ENCODE data around the gene LRRC42.

The LRRC42 gene

DNA sequence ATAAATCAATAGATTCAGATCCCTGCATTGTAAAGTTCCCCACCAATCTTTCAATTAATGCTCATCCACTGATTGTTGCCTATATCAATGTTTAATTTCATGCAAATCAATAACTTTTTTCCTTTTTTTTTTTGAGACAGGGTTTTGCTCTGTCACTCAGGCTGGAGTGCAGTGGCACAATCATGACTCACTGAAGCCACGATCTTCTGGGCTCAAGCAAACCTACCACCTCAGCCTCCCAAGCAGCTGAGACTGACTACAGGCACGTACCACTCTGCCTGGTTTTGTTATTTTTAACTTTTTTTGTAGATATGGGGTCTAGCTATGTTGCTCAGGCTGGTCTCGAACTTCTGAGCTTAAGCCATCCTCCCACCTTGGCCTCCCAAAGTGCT lies 26.5 kb upstream of the LRRC42 start:
- no peak overlapping the region for H3K4me3 ChIP-seq (ENCODE audit: low read depth, low read length)
- TF ChIP-seq CTCF (IDR thresholded peaks at IDR 0.05; ENCODE audit: insufficient read depth, low read length, missing control alignments): no peak
- DNase-seq (ENCODE audit: low read depth, low spot score): no peak
- POLR2A ChIA-PET: no interaction called here
- CTCF ChIA-PET: interaction anchor here (1.1 kb wide), 2 partner anchors 9 to 41 kb away, joined by 3 to 5 read pairs; no protein-coding TSS in a partner anchor

- H3K4me3 ChIP-seq (ENCODE audit: low read depth, low read length): no peak overlapping the region
- CTCF ChIA-PET: interaction anchor here (1.4 kb wide), 1 partner anchor 32 kb away, joined by 4 read pairs; no protein-coding TSS in a partner anchor
- POLR2A ChIA-PET: no interaction called here
These were observed 18.7 kb upstream of the LRRC42 start for GRCh38 chr1:53927376-53927881.

GRCh38 chr1:53929246-53929960 lies 16.7 kb upstream of the LRRC42 start:
- no peak overlapping the region for H3K4me3 ChIP-seq (ENCODE audit: low read depth, low read length)
- CTCF ChIA-PET: interaction anchor here (1.0 to 1.3 kb wide), 2 partner anchors 10 to 50 kb away, joined by 3 to 4 read pairs; no protein-coding TSS in a partner anchor
- no peak for TF ChIP-seq CTCF (IDR thresholded peaks at IDR 0.05; ENCODE audit: insufficient read depth, low read length, missing control alignments)
- DNase-seq (ENCODE audit: low read depth, low spot score): no peak
- POLR2A ChIA-PET: no interaction called here

More at GRCh38 chr1:53927376-53927881, 18.7 kb upstream of the LRRC42 start:
- no peak for DNase-seq (ENCODE audit: low read depth, low spot score)
- TF ChIP-seq CTCF (IDR thresholded peaks at IDR 0.05; ENCODE audit: insufficient read depth, low read length, missing control alignments): no peak

DNA sequence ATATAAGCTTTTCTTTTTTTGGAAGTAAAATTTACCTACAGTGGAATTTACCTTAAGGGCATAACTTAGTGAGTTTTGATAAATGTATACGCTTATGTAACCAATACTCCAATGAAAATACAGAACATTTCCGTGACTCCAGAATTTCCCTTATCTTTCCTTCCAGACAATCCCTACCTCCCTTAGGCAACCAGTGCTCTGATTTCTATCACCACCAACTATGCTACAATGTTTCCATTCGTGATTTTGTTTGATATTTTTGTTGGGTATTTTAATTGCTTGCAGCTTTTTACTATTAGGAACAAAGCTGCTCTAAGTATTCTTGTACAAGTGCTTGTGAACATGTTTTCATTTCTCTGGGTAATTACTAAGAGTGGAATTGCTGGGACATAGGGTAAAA lies 15.2 kb upstream of the LRRC42 start:
- DNase-seq (ENCODE audit: low read depth, low spot score): no peak
- H3K4me3 ChIP-seq (ENCODE audit: low read depth, low read length): no peak overlapping the region
- CTCF ChIA-PET: interaction anchor here (1.3 to 1.5 kb wide), 3 partner anchors 9 to 52 kb away, joined by 4 to 5 read pairs (median 4); partner anchors contain the start of genes IFT25 and LRRC42
- no peak for TF ChIP-seq CTCF (IDR thresholded peaks at IDR 0.05; ENCODE audit: insufficient read depth, low read length, missing control alignments)
- POLR2A ChIA-PET: no interaction called here

GRCh38 chr1:53931523-53931922 lies 14.6 kb upstream of the LRRC42 start:
- H3K4me3 ChIP-seq (ENCODE audit: low read depth, low read length): no peak overlapping the region
- TF ChIP-seq CTCF (IDR thresholded peaks at IDR 0.05; ENCODE audit: insufficient read depth, low read length, missing control alignments): no peak
- POLR2A ChIA-PET: no interaction called here
- no peak for DNase-seq (ENCODE audit: low read depth, low spot score)
- CTCF ChIA-PET: interaction anchor here (1.3 to 1.5 kb wide), 3 partner anchors 9 to 53 kb away, joined by 4 to 5 read pairs (median 4); partner anchors contain the start of genes IFT25 and LRRC42

DNA sequence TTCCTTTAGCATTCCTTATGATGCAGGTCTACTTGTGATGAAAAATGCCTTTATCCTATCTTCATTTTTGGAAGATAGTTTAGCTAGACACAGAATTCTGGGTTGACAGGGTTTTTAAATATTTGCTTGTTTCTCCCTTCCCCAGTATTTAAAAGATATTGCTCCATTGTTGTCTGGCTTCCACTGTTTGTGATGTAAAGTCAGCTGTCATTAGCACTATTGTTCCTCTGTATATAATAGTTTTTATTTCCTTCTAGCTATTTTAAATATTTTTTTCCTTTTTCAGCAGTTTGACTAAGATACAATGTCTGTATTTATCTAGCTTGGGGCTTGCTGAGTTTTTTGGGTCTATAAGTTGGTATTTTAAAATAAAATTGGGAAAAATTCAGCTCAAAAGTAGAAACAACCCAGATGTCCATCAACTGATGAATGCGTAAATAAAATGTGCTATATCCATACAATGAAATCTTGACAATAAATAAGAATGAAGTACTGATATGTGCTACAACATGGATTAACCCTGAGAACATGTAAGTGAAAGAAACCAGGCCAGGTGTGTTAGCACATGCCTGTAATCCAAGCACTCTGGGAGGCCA lies 11.9 kb upstream of the LRRC42 start:
- ChIA-PET CTCF (no interaction called here), POLR2A (interaction anchor here (1.2 kb wide), 1 partner anchor 11 kb away, joined by 4 read pairs; the partner anchor contains the start of genes IFT25 and LRRC42)
- H3K4me3 ChIP-seq (ENCODE audit: low read depth, low read length): no peak overlapping the region
- DNase-seq (ENCODE audit: low read depth, low spot score): no peak
- no peak for TF ChIP-seq CTCF (IDR thresholded peaks at IDR 0.05; ENCODE audit: insufficient read depth, low read length, missing control alignments)
